NCI-H345 treated with DMSO at 0.1 percent for 48 hours (cell line): ENCODE results near the gene VIT.
A peak's percentile ranks its signal among the peaks of the same experiment; 100 is the strongest.

Source experiments
- DNase-seq: peaks from one replicate; lab custom pipeline; 2025; ENCODE audit not compliant: unreplicated experiment; lab: John Stamatoyannopoulos, UW

VIT gene

GRCh38 chr2:36756438-36756837 is 59.9 kb downstream of the VIT start:
- no peak for DNase-seq

- DNase-seq: no peak
Observed at GRCh38 chr2:36762764-36763490, 66.4 kb downstream of the VIT start.

DNA sequence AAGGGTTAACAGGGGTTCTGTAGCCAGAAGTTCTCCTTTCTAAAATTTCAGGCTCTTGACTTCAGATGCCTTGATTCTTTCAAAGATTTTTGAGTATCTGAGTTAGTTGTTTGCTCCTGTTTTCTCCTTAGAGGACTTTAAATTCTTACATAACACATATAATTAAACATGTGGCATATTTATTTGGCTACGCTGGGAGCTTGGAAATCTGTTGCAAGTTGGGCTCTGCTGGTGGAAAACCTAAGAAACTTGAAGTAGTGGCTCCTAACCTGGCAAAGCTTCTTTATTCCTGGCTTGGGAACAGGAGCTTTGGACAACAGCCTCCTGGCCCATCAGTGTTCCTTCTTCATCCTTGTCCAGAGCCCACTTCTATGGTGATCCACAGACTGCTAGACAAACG is 72.6 kb downstream of the VIT start:
- DNase-seq: no peak

GRCh38 chr2:36770542-36771287 is 74.2 kb downstream of the VIT start:
- DNase-seq: peak; percentile 3

DNA sequence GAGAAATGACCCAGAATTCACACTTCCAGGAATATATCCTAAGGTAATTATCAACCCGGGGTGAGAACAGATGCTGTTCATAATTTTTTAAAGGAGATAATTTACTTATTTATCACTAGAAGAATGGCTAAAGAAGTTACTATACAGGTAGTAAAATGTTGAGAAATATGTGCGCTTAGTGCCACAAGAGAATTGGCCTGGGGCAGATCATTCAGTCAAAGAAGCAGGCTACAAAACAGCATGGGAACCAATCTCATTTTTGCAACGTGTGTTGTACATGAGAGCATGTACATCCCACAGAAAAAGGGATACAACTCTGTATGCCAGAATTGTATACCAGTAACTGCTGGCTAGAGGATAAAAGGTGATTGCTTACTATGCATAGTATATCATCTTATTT is 75.2 kb downstream of the VIT start:
- no peak for DNase-seq

DNA sequence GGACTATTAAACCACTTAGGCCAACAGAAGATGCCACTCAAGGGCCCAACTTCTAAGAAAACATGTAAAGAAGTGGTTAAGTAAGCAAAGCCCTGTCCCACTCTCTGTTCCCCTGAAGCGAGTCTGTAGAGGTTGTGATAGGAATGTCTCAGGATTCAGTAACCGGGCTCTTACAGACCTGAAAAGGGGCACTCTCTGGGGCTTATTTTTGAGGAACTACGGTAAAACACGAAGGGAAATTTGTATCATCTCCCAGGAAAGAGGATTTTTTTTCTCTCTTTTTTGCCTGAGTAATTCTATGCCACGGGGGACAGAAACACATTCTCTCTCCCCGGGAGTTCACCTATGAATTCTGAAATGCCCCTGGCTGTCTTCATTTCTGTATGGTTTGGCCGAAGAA is 77.4 kb downstream of the VIT start:
- DNase-seq: no peak

- DNase-seq: no peak
Observed at GRCh38 chr2:36775261-36775660, 78.8 kb downstream of the VIT start.

DNA sequence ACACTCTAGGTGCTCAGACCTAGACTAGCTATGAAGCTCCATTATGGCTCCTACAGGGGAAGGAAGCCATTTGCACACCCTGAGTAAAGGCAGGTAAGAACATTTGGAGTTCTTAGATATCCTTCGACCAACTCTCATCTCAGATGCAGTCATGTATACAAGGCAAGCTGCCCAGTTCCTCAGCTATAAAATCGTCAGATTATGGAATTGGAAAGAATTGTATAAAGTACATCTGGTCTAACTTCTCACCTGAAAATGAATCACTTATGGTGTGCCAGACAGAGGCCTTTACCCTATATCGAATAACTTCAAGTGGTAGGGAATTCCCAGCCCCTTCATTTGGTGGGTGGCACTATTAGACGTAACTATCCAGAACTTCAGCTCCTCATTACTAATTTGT is 79.3 kb downstream of the VIT start:
- no peak for DNase-seq

- no peak for DNase-seq
Observed at GRCh38 chr2:36777272-36777671, 80.8 kb downstream of the VIT start.

GRCh38 chr2:36777788-36778187 is 81.3 kb downstream of the VIT start:
- DNase-seq: no peak

DNA sequence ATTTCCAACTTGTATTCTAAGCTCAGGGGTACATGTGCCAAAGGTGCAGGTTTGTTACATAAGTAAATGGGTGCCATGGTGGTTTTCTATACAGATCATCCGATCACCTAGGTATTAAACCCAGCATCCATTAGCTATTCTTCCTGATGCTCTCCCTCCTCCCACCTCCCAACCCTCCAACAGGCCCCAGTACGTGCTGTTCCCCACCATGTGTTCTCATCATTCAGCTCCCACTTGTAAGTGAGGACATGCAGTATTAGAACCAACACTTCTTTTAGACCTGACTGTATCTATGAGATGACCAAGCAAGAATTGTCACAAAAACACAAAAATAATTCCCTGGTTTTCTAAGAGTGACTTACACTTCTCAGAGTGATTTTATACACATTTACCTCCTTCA is 83.0 kb downstream of the VIT start:
- no peak for DNase-seq

GRCh38 chr2:36780231-36780839 is 83.8 kb downstream of the VIT start:
- peak; percentile 47 for DNase-seq

DNA sequence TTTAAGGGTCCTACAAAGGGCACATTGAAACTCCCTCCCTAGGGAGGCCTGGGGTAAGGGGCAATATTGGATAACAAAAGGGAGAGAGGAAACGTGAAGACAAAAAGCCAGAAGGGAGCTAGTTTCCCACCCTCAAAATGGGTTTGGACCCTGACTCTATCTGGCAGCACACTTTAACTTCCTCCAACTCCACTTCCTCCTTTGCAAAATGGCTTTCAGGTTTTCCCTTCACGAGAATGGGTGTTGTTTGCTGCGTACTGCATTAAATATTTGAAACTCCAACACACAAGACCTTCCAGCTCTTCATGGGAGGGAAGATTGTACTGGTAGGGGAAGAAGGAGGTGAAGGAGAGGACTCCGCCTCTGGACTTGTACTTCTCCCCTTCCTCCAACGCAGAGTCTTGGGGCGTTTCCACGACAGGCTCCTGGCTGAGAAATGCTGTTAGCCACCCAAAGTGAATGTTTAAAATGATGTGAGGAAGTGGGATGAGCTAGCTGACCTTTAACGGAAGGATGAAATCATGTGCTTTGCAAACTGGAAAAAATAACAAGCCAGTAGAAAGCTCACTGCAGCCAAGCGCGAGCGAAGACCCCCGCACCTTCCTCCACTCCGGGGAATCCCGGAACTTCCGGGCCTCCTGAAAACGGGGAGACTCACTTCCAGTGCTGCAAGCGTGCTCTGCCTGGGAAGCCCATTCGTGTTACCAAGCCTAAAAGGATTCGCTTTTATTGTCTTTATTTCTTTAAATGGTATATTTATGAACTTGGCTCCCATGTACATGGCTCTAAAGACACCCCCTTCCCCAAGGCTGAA is 85.6 kb downstream of the VIT start:
- no peak for DNase-seq

DNA sequence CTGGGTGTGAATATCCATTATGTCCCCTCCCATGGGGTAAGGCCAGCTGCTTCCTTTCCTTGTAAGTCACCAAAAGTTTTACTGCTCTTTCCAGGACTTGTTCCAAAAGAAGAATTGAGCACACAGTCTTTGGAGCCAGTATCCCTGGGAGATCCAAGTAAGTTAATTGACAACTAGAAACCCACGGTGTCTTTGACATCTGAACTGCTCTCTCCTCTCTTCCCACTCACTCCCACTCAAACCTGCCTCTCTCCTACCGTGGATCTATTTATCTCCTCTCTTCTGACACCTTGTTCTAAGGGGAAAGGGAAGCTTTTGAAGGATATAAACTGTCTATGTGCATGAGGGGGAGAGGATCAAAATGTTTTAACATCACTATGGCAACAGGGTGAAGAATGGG is 86.7 kb downstream of the VIT start:
- no peak for DNase-seq

- DNase-seq: peak; percentile 41
Observed at GRCh38 chr2:36785179-36785795, 88.8 kb downstream of the VIT start.

GRCh38 chr2:36789181-36789804 is 92.8 kb downstream of the VIT start:
- DNase-seq: no peak

- DNase-seq: no peak
Observed at GRCh38 chr2:36792951-36793350, 96.4 kb downstream of the VIT start.

GRCh38 chr2:36797324-36798070 is 101.0 kb downstream of the VIT start:
- no peak for DNase-seq

GRCh38 chr2:36798724-36799123 is 102.2 kb downstream of the VIT start:
- DNase-seq: no peak

DNA sequence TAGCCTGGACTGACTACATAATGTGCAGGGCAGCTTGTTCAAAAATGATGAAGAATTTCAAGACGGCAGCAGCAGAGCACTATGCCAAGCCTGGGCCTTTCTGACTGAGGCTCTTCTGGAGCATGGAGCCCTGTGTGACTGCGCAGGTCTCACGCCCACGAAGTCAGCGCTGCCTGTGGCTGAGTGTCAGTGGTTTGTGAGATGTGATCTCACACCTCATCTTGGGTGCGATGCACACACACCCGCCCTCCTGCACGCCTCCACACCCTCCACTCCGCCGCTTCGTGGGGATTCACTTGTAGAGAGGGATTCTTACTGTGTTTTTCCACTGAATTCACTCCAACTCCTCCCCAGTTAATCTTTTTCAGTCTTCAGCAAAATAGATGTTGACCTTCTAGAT is 103.9 kb downstream of the VIT start:
- DNase-seq: no peak
